ENCODE data around the gene PLCB4. TPM values are rescaled to one million over a fixed set of nuclear protein-coding genes. Genes with fewer than 3 reads are reported as not detected.

PLCB4 gene
- polyA plus RNA-seq, 1 of the 3 experiments (the other 2 are of a cell fraction) = 5.5 TPM

DNA sequence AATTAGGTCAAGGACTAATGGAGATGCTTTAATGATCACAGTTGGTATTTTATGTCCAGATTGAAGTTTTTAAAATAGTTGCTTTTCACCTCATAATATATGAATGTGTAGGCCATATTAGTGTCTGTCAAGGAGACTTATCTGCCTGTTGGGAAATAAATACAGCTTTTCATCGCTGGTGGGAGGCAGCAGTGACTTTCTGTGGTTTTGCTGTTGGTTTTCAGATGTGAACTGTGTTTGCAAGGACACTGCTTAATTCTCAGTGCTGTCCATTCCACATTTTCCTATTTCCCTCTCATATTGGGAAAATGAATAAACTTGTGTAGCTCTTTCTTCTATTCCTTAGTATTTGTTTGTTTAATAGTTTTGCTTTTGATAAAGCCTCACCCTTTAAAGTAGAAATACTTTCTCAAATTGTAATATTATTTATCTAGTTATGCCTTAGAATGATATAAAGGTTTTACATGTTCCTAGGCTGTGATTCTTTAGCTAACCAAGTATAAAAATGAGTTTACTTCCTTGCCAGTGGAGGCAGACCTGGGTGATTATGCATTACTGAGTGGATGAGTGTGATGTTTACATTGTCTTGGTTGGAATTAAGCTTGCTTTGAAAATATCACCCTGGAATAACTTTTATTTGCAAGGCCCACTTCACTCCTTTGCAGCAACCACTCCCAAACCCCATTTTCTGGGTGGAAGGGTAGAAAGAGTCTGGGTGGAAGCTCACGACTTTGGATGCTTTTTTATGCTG is 3.3 kb downstream of the PLCB4 start:
- no peak overlapping the region for H3K4me3 ChIP-seq (ENCODE audit: low read depth in 2 of 2, low read length in 1 of 2)
- H2AFZ ChIP-seq (ENCODE audit: low read depth) = no peak overlapping the region
- CTCF ChIA-PET = interaction anchor here (0.7 to 2.0 kb wide), 7 partner anchors 18 to 1088 kb away, joined by 3 to 6 read pairs (median 4); no protein-coding TSS in a partner anchor
- POLR2A ChIA-PET = no interaction called here
- DNase-seq = no peak
- H4K20me1 ChIP-seq (ENCODE audit: insufficient read depth) = no peaks in the 10 kb centered on the region; the same call in 1 of the 2 replicates
- no peak overlapping the region for H3K27ac ChIP-seq (ENCODE audit: low read depth in 2 of 2, low read length in 1 of 2)
- TF ChIP-seq, protein P1, sequence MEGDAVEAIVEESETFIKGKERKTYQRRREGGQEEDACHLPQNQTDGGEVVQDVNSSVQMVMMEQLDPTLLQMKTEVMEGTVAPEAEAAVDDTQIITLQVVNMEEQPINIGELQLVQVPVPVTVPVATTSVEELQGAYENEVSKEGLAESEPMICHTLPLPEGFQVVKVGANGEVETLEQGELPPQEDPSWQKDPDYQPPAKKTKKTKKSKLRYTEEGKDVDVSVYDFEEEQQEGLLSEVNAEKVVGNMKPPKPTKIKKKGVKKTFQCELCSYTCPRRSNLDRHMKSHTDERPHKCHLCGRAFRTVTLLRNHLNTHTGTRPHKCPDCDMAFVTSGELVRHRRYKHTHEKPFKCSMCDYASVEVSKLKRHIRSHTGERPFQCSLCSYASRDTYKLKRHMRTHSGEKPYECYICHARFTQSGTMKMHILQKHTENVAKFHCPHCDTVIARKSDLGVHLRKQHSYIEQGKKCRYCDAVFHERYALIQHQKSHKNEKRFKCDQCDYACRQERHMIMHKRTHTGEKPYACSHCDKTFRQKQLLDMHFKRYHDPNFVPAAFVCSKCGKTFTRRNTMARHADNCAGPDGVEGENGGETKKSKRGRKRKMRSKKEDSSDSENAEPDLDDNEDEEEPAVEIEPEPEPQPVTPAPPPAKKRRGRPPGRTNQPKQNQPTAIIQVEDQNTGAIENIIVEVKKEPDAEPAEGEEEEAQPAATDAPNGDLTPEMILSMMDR (IDR thresholded peaks at IDR 0.05) = peak; percentile 9; the same call in 1 of the 2 replicates
- no peak for TF ChIP-seq YY1 (IDR thresholded peaks at IDR 0.05; ENCODE audit: low read depth)
- TF ChIP-seq, protein P2, sequence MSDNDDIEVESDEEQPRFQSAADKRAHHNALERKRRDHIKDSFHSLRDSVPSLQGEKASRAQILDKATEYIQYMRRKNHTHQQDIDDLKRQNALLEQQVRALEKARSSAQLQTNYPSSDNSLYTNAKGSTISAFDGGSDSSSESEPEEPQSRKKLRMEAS (IDR thresholded peaks at IDR 0.05; ENCODE audit: low read depth) = no peak
- TF ChIP-seq, protein P3, sequence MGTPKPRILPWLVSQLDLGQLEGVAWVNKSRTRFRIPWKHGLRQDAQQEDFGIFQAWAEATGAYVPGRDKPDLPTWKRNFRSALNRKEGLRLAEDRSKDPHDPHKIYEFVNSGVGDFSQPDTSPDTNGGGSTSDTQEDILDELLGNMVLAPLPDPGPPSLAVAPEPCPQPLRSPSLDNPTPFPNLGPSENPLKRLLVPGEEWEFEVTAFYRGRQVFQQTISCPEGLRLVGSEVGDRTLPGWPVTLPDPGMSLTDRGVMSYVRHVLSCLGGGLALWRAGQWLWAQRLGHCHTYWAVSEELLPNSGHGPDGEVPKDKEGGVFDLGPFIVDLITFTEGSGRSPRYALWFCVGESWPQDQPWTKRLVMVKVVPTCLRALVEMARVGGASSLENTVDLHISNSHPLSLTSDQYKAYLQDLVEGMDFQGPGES (IDR thresholded peaks at IDR 0.05; ENCODE audit: low read depth, low read length) = no peak
- H3K27me3 ChIP-seq (ENCODE audit: insufficient read depth) = no peaks in the 10 kb centered on the region
- H3F3A ChIP-seq (replicated peaks; ENCODE audit: insufficient read depth) = peaks cover 12% of the 10 kb centered on the region
- no peaks in the 10 kb centered on the region for H3K9me2 ChIP-seq
- no peak overlapping the region for H3K9ac ChIP-seq
- H3K36me3 ChIP-seq (replicated peaks in 1 of 2; ENCODE audit: control insufficient read depth in 1 of 2, insufficient read depth in 2 of 2, low read length in 1 of 2) = no peaks in the 10 kb centered on the region
- H3K9me3 ChIP-seq = no peaks in the 10 kb centered on the region
- peaks cover 30% of the 10 kb centered on the region for H3K79me2 ChIP-seq (ENCODE audit: insufficient read depth)
- H3K4me2 ChIP-seq = peak overlapping the region; percentile 35
- 69% methylated on average over 2 of the region's 2 CpGs for WGBS (ENCODE audit: low lambda C conversion rate)
- peaks cover 11 to 18% of the 10 kb centered on the region in 2 experiments for H3K4me1 ChIP-seq (ENCODE audit: control insufficient read depth in 1 of 2, insufficient read depth in 2 of 2, low read depth in 1 of 2, low read length in 1 of 2)

DNA sequence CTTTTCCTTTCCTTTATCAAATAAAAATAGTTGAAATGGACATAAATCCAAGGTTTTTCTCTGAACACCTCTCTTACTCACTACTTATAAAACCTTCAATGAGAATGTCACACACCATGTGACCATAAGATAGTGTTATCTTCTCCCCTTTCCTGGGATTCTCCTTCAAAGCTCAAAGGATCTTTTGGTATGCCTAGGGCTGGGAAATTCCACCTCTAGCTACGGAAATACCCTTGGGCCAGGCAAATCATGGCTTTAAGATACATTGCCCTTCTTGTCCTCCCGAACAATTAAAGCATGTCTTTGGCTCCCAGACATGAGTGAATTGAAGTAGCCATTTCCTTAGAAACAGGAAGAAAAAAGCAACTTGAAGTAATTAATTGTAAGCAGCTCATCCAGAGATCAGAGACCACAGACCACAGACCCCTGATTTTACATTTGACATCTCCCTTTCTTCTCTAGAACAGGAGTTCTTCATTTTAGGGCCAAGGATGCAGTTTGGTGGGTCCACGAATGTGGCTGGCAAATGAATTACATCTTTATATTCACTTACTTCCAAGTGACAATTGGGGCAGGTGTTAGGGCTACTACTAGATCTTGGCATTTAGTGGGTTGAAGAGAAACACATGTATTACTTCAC is 4.1 kb downstream of the PLCB4 start:
- peaks cover 7 to 14% of the 10 kb centered on the region in 2 experiments for H3K4me1 ChIP-seq (ENCODE audit: control insufficient read depth in 1 of 2, insufficient read depth in 2 of 2, low read depth in 1 of 2, low read length in 1 of 2)
- H3K27me3 ChIP-seq (ENCODE audit: insufficient read depth) = no peaks in the 10 kb centered on the region
- no peaks in the 10 kb centered on the region for H3K36me3 ChIP-seq (replicated peaks in 1 of 2; ENCODE audit: control insufficient read depth in 1 of 2, insufficient read depth in 2 of 2, low read length in 1 of 2)
- H3K4me2 ChIP-seq = peak overlapping the region; percentile 24
- no peak for DNase-seq
- 65% methylated on average over 3 of the region's 3 CpGs for WGBS (ENCODE audit: low lambda C conversion rate)
- no peaks in the 10 kb centered on the region; the same call in 1 of the 2 replicates for H4K20me1 ChIP-seq (ENCODE audit: insufficient read depth)
- no peaks in the 10 kb centered on the region for H3K9me2 ChIP-seq
- no peak overlapping the region for H3K9ac ChIP-seq
- peaks cover 7% of the 10 kb centered on the region for H3F3A ChIP-seq (replicated peaks; ENCODE audit: insufficient read depth)
- H3K4me3 ChIP-seq (ENCODE audit: low read depth in 2 of 2, low read length in 1 of 2) = no peak overlapping the region
- no peak overlapping the region for H2AFZ ChIP-seq (ENCODE audit: low read depth)
- ChIA-PET CTCF (interaction anchor here (0.7 to 2.0 kb wide), 7 partner anchors 17 to 1088 kb away, joined by 3 to 6 read pairs (median 4); no protein-coding TSS in a partner anchor), POLR2A (no interaction called here)
- no peaks in the 10 kb centered on the region for H3K9me3 ChIP-seq
- no peak overlapping the region for H3K27ac ChIP-seq (ENCODE audit: low read depth in 2 of 2, low read length in 1 of 2)
- H3K79me2 ChIP-seq (ENCODE audit: insufficient read depth) = peaks cover 30% of the 10 kb centered on the region
- TF ChIP-seq SIN3A (IDR thresholded peaks at IDR 0.05; ENCODE audit: borderline replicate concordance, low read depth, low read length) (no peak), EZH2phosphoT487 (IDR thresholded peaks at IDR 0.05; ENCODE audit: borderline replicate concordance, low read depth) (no peak), TEAD4 (IDR thresholded peaks at IDR 0.05; ENCODE audit: borderline replicate concordance, insufficient read depth) (no peak), NRF1 (IDR thresholded peaks at IDR 0.05; ENCODE audit: low read depth, low read length) (no peak), FOXM1 (IDR thresholded peaks at IDR 0.05; ENCODE audit: low read depth) (no peak), GABPA (IDR thresholded peaks at IDR 0.05; ENCODE audit: low read depth) (no peak), RCOR1 (IDR thresholded peaks at IDR 0.05; ENCODE audit: low read length) (no peak), TAF1 (IDR thresholded peaks at IDR 0.05; ENCODE audit: borderline replicate concordance, low read depth, low read length) (no peak), GATA2 (CRISPR knock-in tag; IDR thresholded peaks at IDR 0.05) (no peak), RFX5 (IDR thresholded peaks at IDR 0.05; ENCODE audit: low read length) (no peak)
- TF ChIP-seq, protein P1 (IDR thresholded peaks at IDR 0.05) = no peak
- TF ChIP-seq, protein P4, sequence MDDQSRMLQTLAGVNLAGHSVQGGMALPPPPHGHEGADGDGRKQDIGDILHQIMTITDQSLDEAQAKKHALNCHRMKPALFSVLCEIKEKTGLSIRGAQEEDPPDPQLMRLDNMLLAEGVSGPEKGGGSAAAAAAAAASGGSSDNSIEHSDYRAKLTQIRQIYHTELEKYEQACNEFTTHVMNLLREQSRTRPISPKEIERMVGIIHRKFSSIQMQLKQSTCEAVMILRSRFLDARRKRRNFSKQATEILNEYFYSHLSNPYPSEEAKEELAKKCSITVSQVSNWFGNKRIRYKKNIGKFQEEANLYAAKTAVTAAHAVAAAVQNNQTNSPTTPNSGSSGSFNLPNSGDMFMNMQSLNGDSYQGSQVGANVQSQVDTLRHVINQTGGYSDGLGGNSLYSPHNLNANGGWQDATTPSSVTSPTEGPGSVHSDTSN (IDR thresholded peaks at IDR 0.05) = no peak
- TF ChIP-seq, protein P3 (IDR thresholded peaks at IDR 0.05; ENCODE audit: low read depth, low read length) = no peak
- TF ChIP-seq, protein P2 (IDR thresholded peaks at IDR 0.05; ENCODE audit: low read depth) = no peak

Data from SK-N-SH (cell line).